AG04449 (cell line): ENCODE data around the gene MTHFR.

Source experiments
- CTCF ChIA-PET: fragments of 350-600 bp; formaldehyde crosslinking; extraction: SDS; loops from one replicate; lab custom pipeline; 2021; ENCODE audit warnings: antibody characterized with exemption; lab: Yijun Ruan, JAX
- POLR2A ChIA-PET: fragments of 400-600, 350-600 bp; formaldehyde crosslinking; extraction: SDS; loops from one replicate; lab custom pipeline; 2020; ENCODE audit warnings: antibody characterized with exemption, inconsistent platforms; lab: Yijun Ruan, JAX
- DNase-seq: peaks from one replicate; pipeline ENCODE4 v3.0.0-alpha.2; 2010; ENCODE audit warnings: low read depth, low spot score
- H3K4me3 ChIP-seq: 2 replicates; pipeline ENCODE4 v1.5.1; 2011; ENCODE audit warnings: low read depth, mild to moderate bottlenecking, control low read depth, low read length
- TF ChIP-seq, protein P1 (sequence below): IDR thresholded peaks from one replicate; pipeline ENCODE4 v1.5.1; 2011; ENCODE audit warnings: mild to moderate bottlenecking, moderate library complexity, low read length, control low read depth, inconsistent platforms; ENCODE audit not compliant: insufficient read depth; ENCODE audit errors: missing control alignments

MTHFR gene

DNA sequence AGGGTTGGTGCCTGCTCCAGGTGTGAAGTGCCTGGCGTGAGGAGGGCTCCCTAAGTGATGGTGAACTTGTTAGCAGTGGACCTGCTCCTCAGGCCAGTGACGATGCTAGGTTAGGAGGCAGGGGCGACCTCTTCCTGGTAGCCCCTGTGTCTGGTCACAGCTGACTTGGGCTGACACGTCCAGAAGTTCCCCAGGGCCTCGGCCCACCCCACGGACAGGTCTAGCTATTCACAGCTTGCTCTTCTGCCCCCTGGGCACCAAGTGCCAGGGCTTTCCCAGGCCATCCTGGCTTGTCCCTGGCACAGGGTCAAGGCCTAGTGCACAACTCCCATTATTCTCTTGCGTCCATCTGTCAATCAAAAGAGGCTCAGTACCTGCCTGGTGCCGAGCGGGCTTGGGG is 54.7 kb downstream of the MTHFR start:
- ChIA-PET CTCF (interaction anchor here (1.6 to 3.4 kb wide), 2 partner anchors 14 to 101 kb away, joined by 3 to 11 read pairs; no protein-coding TSS in a partner anchor), POLR2A (no interaction called here)
- TF ChIP-seq, protein P1, sequence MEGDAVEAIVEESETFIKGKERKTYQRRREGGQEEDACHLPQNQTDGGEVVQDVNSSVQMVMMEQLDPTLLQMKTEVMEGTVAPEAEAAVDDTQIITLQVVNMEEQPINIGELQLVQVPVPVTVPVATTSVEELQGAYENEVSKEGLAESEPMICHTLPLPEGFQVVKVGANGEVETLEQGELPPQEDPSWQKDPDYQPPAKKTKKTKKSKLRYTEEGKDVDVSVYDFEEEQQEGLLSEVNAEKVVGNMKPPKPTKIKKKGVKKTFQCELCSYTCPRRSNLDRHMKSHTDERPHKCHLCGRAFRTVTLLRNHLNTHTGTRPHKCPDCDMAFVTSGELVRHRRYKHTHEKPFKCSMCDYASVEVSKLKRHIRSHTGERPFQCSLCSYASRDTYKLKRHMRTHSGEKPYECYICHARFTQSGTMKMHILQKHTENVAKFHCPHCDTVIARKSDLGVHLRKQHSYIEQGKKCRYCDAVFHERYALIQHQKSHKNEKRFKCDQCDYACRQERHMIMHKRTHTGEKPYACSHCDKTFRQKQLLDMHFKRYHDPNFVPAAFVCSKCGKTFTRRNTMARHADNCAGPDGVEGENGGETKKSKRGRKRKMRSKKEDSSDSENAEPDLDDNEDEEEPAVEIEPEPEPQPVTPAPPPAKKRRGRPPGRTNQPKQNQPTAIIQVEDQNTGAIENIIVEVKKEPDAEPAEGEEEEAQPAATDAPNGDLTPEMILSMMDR: no peak
- no peak for DNase-seq
- no peak overlapping the region for H3K4me3 ChIP-seq

DNA sequence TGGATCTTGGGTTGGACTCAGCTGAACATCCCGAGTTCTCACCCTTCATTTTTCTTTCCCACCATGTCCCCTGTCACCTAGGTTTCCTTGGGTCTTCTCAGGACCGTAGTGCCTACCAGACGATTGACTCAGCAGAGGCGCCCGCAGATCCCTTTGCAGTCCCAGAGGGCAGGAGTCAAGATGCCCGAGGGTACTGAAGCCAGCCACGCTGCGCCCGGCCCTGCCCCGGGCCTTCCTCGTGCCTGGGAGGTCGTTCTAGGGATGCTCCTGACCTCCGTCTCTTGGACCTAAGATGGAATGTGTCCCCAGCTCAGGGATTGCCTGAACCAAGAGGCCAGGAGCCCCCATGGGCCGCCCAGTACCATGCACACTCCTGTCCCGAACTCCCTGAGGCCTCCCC is 55.8 kb downstream of the MTHFR start:
- ChIA-PET POLR2A (no interaction called here), CTCF (interaction anchor here (0.9 to 3.4 kb wide), 4 partner anchors 12 to 100 kb away, joined by 3 to 11 read pairs (median 4); partner anchors contain the start of gene FBXO6)
- DNase-seq: no peak
- H3K4me3 ChIP-seq: no peak overlapping the region
- TF ChIP-seq, protein P1: no peak

DNA sequence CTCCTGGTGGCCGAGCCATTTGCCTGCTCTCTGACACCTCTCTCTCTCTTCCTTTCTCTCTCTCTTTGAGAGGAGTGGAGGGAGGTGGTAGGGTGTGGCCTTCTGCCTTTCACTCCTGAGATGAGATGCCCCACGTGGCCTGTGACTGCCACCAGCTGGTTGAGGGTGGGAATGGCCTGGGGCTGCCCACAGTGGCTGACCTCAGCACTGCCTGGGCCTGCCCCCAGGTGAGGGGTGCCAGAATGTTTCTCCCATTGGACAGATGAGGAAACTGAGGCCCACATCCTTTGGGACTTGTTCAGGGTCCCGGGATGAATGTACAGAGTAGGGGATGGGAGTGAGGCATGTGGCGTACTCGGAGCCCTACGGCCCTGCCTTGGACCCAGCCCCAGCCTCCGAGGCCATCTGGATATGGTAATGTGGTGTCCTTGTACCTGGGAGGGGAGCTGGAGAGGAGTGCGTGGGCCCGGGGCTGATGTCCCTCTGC is 56.5 kb downstream of the MTHFR start:
- ChIA-PET POLR2A (no interaction called here), CTCF (interaction anchor here (0.9 to 3.4 kb wide), 4 partner anchors 11 to 99 kb away, joined by 3 to 11 read pairs (median 4); partner anchors contain the start of gene FBXO6)
- TF ChIP-seq, protein P1: peak; percentile 25
- no peak for DNase-seq
- no peak overlapping the region for H3K4me3 ChIP-seq

DNA sequence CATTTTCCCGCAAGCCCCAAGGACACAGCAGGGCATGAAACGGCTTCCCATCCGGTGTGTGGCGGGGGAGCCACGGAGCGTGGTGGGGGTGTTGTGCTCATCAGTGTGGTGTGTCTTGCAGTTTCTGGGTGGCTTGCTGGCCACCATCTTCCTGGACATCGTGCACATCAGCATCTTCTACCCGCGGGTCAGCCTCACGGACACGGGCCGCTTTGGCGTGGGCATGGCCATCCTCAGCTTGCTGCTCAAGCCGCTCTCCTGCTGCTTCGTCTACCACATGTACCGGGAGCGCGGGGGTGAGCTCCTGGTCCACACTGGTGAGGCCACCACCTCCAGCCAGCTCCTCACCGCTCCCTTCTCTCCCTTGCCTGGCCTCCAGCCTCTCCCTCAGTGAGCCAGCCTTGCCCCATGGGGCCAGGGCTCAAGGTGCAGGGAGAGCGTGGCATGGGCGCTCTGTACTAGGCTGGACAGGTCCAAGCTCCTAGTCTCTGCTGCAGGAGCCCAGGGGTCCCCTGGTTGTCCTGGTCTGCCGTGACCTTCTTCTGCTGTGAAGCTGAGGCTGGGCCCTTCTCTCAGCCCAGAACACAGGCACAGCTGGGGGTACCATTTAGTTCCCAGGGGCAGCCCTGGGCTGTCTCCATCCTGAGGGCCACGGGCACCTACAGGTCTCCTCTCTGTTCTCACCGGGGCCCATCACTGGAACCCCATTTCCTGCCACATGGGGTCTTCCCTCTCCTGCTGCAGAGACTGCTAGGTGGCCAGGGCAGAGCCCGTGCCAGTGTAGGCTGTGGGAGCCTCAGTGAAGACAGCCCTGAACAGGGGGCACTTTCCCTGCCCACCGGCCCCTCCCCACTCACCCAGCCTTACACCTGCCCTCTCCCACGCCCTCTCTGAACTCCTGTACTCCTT is 57.2 kb downstream of the MTHFR start:
- POLR2A ChIA-PET: no interaction called here
- DNase-seq: no peak
- no peak overlapping the region for H3K4me3 ChIP-seq
- CTCF ChIA-PET: interaction anchor here (3.4 kb wide), 1 partner anchor 98 kb away, joined by 11 read pairs; no protein-coding TSS in a partner anchor
- TF ChIP-seq, protein P1: no peak

DNA sequence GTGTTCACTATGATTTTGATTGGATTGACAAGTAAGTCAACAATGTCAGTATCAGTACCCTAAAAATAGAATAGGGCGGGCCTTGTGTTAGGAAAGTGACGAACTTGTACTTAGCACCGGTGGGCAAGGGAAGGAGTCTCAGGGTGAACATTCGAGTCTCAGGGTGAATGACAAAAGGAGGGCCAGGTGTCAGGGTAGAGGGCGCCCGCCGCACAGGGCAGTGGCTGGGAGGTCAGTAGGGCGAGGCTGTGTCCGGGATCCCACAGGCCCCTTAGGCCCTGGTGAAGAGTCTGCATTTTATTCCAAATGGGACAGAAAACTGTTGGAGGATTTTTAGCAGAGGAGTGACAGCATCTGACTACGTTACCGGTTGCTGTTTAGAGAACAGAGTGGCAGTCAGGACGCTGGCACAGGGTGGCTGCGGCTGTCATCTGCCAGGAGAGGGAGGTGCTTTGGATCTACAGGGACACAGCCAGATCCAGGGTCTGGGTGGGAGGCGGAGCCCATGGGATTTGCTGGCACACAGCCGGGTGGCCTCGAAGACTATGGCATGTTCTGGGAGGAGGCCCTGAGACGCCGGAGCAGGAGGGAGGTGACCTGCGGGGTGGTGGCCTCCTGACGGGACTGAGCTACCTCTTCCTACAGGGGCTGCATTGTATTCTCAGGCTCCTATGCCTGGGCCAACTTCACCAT is 58.8 kb downstream of the MTHFR start:
- DNase-seq: no peak
- CTCF ChIA-PET: no interaction called here
- POLR2A ChIA-PET: no interaction called here
- TF ChIP-seq, protein P1: no peak
- no peak overlapping the region for H3K4me3 ChIP-seq
